Measurements from ENCODE around the gene ELAPOR2. TPM values are rescaled to one million over a fixed set of nuclear protein-coding genes. Genes with fewer than 3 reads are reported as not detected.

ELAPOR2 gene
- total and polyA plus RNA-seq, 2 of the 4 experiments (the other 2 are of a cell fraction) = 0.62 to 1.3 TPM

GRCh38 chr7:87032604-87033339 lies 26.7 kb downstream of the ELAPOR2 start:
- Histone ChIP-seq H3K27me3 (ENCODE audit: control insufficient read depth, insufficient read depth, low read length) (no peaks in the 10 kb centered on the region), H4K5ac (ENCODE audit: low read depth, low read length) (no peak overlapping the region), H3K14ac (replicated peaks; ENCODE audit: low read depth, low read length) (no peak overlapping the region), H3K23ac (ENCODE audit: low read depth, low read length) (no peak overlapping the region), H3K4me2 (ENCODE audit: low read depth, low read length) (no peak overlapping the region), H4K91ac (ENCODE audit: insufficient read depth, low read depth, low read length) (no peak overlapping the region), H3K4me1 (ENCODE audit: control insufficient read depth, insufficient read depth, low read length) (no peaks in the 10 kb centered on the region), H3K56ac (ENCODE audit: extremely low read depth, insufficient read depth, low read length) (no peak overlapping the region), H3K9me3 (ENCODE audit: control insufficient read depth, insufficient read depth, low read length) (no peaks in the 10 kb centered on the region), H3K9me1 (ENCODE audit: insufficient read depth, low read length) (no peaks in the 10 kb centered on the region), H2AFZ (replicated peaks; ENCODE audit: low read length, poor library complexity) (no peak overlapping the region), H2BK15ac (ENCODE audit: low read depth, low read length) (no peak overlapping the region), H3K18ac (ENCODE audit: low read depth, low read length) (no peak overlapping the region), H3K79me1 (ENCODE audit: low read depth in 1 of 2, low read length in 2 of 2) (no peaks in the 10 kb centered on the region), H2BK5ac (ENCODE audit: low read depth, low read length, poor library complexity, severe bottlenecking) (no peak overlapping the region), H2AK9ac (replicated peaks; ENCODE audit: low read depth, low read length, poor library complexity) (no peak overlapping the region), H2BK20ac (ENCODE audit: low read depth, low read length) (no peak overlapping the region), H2AK5ac (ENCODE audit: low read depth, low read length) (no peak overlapping the region), H3K36me3 (ENCODE audit: control insufficient read depth, insufficient read depth, low read length) (no peaks in the 10 kb centered on the region), H3K27ac (ENCODE audit: insufficient read depth, low read length) (no peak overlapping the region), H3K4ac (ENCODE audit: low read depth, low read length) (no peak overlapping the region), H2BK120ac (ENCODE audit: low read depth, low read length) (no peak overlapping the region), H3K4me3 (ENCODE audit: insufficient read depth, low read depth, low read length) (no peak overlapping the region), H4K20me1 (ENCODE audit: insufficient read depth, low read length) (no peaks in the 10 kb centered on the region), H3K9ac (ENCODE audit: low read depth, low read length) (no peak overlapping the region), H4K8ac (ENCODE audit: low read depth in 2 of 2, low read length in 2 of 2) (no peak overlapping the region)
- DNase-seq = no peak
- BruUV-seq (replicated peaks) = no TSS peak
- in situ Hi-C loops (cut with MboI; ENCODE audit: low sequenced_read_pairs) = no loop called here
- ChIA-PET CTCF (no interaction called here), POLR2A (ENCODE audit: unreplicated experiment) (no interaction called here)
- no peak for TF ChIP-seq RCOR1 (IDR thresholded peaks at IDR 0.05; ENCODE audit: insufficient replicate concordance, low read length)
- TF ChIP-seq CEBPB (IDR thresholded peaks at IDR 0.05; ENCODE audit: low read depth, low read length) = no peak
- TF ChIP-seq CHD1 (IDR thresholded peaks at IDR 0.05; ENCODE audit: low read depth, low read length) = no peak
- TF ChIP-seq MAFK (IDR thresholded peaks at IDR 0.05; ENCODE audit: low read depth, low read length) = no peak
- no peak for TF ChIP-seq NFE2L2 (IDR thresholded peaks at IDR 0.05; ENCODE audit: low read depth, low read length)
- no peak for TF ChIP-seq POLR2A (IDR thresholded peaks at IDR 0.05; ENCODE audit: low read depth, low read length)
- no peak for TF ChIP-seq FOS (IDR thresholded peaks at IDR 0.05; ENCODE audit: low read depth, low read length)
- TF ChIP-seq USF2 (IDR thresholded peaks at IDR 0.05; ENCODE audit: low read depth, low read length) = no peak
- no peak for TF ChIP-seq BHLHE40 (IDR thresholded peaks at IDR 0.05; ENCODE audit: low read depth, low read length)
- no peak for TF ChIP-seq SMC3 (IDR thresholded peaks at IDR 0.05; ENCODE audit: low read depth, low read length)
- TF ChIP-seq MXI1 (IDR thresholded peaks at IDR 0.05; ENCODE audit: borderline replicate concordance, low read depth, low read length) = no peak
- no peak for TF ChIP-seq ELK1 (IDR thresholded peaks at IDR 0.05; ENCODE audit: borderline replicate concordance, low read depth, low read length)
- no peak for TF ChIP-seq MAZ (IDR thresholded peaks at IDR 0.05; ENCODE audit: borderline replicate concordance, low read depth, low read length)
- no peak for TF ChIP-seq CTCF (conservative IDR thresholded peaks at IDR 0.05; ENCODE audit: low read depth, low read length)
- intact Hi-C loops (cut with micrococcal nuclease) = no loop called here
- no peak for ATAC-seq (ENCODE audit: low read depth)
- dilution Hi-C loops (cut with HindIII; ENCODE audit: low sequenced_read_pairs, unreplicated experiment) = no loop called here
- WGBS, 2 experiments (ENCODE audit: extremely low coverage in 2 of 2, insufficient read length in 1 of 2) = no CpG with 5 or more reads among the region's 4 CpGs
